Mucosa of stomach (tissue), 1 donor: Measurements from ENCODE around the gene ACTN4.
A peak's percentile ranks its signal among the peaks of the same experiment; 100 is the strongest.
"Not testable (repeated sequence)": the region's sequence is repeated elsewhere in the genome, so short reads cannot be mapped to it uniquely, and the experiment has no call there.

ENCODE experiments used
- H3K27me3 ChIP-seq: one replicate; pipeline ENCODE4 v1.7.0; 2013; ENCODE audit warnings: mild to moderate bottlenecking, low read length; ENCODE audit not compliant: control insufficient read depth, insufficient read depth
- H3K36me3 ChIP-seq: one replicate; pipeline ENCODE4 v1.7.0; 2013; ENCODE audit warnings: low read length; ENCODE audit not compliant: control insufficient read depth, insufficient read depth
- H3K4me1 ChIP-seq: one replicate; pipeline ENCODE4 v1.7.0; 2013; ENCODE audit warnings: mild to moderate bottlenecking, low read length; ENCODE audit not compliant: control insufficient read depth, insufficient read depth
- H3K4me3 ChIP-seq: one replicate; pipeline ENCODE4 v1.7.0; 2013; ENCODE audit warnings: low read length
- H3K9ac ChIP-seq: one replicate; pipeline ENCODE4 v1.7.0; 2013; ENCODE audit warnings: mild to moderate bottlenecking, low read length, moderate library complexity
- H3K9me3 ChIP-seq: one replicate; pipeline ENCODE4 v1.7.0; 2013; ENCODE audit warnings: mild to moderate bottlenecking, low read length, moderate library complexity; ENCODE audit not compliant: control insufficient read depth
- donor health status: Pancreatic carcinoma.

Gene ACTN4

DNA sequence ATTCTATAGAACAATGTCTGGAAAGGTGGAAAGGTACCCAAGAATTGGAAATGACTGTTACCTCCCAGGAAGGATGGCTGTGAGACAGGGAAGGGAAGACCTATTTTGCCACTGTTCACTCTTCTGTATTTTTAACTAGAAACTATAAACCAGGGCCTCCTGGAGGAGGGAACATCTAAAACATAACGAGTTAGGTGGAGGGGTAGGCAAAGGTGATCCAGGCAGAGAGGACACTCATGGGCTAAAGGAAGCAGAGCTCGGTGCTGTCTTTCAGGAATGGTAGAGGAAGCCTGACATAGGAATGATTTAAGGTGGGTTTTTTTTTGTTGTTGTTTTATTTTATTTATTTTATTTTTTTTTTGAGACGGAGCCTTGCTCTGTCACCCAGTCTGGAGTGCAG is 22.6 kb upstream of the ACTN4 start:
- Histone ChIP-seq H3K4me3 (no peak overlapping the region), H3K9me3 (no peaks in the 10 kb centered on the region), H3K27me3 (no peaks in the 10 kb centered on the region), H3K36me3 (peaks cover 12% of the 10 kb centered on the region), H3K4me1 (peaks cover 5% of the 10 kb centered on the region), H3K9ac (no peak overlapping the region)

DNA sequence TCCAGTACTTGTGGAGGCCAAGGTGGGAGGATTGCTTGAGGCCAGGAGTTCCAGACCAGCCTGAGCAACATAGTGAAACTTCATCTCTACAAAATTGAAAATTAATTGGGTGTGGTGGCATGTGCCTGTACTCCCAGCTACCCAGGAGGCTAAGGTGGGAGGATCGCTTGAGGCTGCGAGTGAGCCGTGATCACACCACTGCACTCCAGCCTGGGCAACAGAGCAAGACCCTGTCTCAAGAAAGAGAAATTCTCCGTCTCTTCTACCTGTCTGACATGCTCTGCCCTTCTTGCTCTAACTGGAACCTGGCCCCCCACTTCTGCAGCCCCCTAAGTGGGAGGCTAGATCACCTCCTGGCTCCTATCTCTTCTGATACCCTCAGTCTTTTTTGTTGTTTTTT is 21.0 kb upstream of the ACTN4 start:
- no peak overlapping the region for H3K9ac ChIP-seq
- no peaks in the 10 kb centered on the region for H3K9me3 ChIP-seq
- H3K4me3 ChIP-seq = no peak overlapping the region
- H3K36me3 ChIP-seq = peaks cover 12% of the 10 kb centered on the region
- H3K27me3 ChIP-seq = no peaks in the 10 kb centered on the region
- H3K4me1 ChIP-seq = no peaks in the 10 kb centered on the region

DNA sequence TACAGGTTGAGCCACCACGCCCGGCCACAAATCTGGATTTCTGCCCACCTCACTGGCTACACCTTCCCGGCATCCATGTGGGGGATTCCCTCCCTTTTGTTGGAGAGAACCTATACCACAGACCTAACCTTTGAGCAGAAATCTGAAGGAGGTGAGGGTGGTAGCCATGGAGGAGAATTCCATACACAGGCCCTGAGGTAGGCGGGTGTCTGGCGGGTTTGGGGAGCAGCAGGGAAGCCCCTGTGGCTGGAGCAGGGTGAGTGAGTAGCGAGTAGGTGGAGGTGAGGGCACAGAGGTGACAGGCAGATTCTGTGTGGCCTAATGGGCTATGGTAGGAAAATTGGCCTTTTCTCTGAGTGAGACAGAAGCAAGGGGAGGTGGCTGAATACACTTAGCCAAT is 17.9 kb upstream of the ACTN4 start:
- Histone ChIP-seq H3K9ac (no peak overlapping the region), H3K27me3 (no peaks in the 10 kb centered on the region), H3K36me3 (peaks cover 6% of the 10 kb centered on the region), H3K4me3 (no peak overlapping the region), H3K9me3 (no peaks in the 10 kb centered on the region), H3K4me1 (peaks cover 1% of the 10 kb centered on the region)

DNA sequence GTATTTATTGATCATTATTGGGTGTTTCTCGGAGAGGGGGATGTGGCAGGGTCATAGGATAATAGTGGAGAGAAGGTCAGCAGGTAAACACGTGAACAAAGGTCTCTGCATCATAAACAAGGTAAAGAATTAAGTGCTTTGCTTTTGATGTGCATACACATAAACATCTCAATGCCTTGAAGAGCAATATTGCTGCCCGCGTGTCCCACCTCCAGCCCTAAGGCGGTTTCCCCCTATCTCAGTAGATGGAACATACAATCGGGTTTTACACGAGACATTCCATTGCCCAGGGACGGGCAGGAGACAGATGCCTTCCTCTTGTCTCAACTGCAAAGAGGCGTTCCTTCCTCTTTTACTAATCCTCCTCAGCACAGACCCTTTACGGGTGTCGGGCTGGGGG is 16.1 kb upstream of the ACTN4 start:
- H3K36me3 ChIP-seq, H3K9me3 ChIP-seq, H3K4me3 ChIP-seq, H3K9ac ChIP-seq, H3K27me3 ChIP-seq: not testable (repeated sequence)
- peaks cover 16% of the 10 kb centered on the region for H3K4me1 ChIP-seq

DNA sequence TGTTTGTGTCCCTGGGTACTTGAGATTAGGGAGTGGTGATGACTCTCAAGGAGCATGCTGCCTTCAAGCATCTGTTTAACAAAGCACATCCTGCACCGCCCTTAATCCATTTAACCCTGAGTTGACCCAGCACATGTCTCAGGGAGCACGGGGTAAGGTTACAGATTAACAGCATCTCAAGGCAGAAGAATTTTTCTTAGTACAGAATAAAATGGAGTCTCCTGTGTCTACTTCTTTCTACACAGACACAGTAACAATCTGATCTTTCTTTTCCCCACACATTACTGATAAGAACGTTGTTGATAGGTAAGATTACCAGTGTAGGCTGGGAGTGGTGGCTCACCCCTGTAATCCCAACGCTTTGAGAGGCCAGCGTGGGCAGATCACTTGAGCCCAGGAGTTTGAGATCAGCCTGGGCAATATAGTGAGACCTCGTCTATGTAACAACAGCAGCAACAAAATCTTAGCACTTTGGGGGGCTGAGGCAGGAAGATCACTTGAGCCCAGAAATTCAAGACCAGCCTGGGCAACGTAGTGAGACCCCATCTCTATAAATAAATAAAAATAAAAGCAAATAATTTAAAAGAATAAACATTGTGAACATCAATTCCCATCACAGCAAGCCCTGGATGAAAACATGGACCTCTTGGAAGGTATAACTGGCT is 15.5 kb upstream of the ACTN4 start:
- not testable (repeated sequence) for H3K27me3 ChIP-seq, H3K9me3 ChIP-seq, H3K4me3 ChIP-seq, H3K9ac ChIP-seq, H3K36me3 ChIP-seq
- H3K4me1 ChIP-seq = peaks cover 23% of the 10 kb centered on the region

DNA sequence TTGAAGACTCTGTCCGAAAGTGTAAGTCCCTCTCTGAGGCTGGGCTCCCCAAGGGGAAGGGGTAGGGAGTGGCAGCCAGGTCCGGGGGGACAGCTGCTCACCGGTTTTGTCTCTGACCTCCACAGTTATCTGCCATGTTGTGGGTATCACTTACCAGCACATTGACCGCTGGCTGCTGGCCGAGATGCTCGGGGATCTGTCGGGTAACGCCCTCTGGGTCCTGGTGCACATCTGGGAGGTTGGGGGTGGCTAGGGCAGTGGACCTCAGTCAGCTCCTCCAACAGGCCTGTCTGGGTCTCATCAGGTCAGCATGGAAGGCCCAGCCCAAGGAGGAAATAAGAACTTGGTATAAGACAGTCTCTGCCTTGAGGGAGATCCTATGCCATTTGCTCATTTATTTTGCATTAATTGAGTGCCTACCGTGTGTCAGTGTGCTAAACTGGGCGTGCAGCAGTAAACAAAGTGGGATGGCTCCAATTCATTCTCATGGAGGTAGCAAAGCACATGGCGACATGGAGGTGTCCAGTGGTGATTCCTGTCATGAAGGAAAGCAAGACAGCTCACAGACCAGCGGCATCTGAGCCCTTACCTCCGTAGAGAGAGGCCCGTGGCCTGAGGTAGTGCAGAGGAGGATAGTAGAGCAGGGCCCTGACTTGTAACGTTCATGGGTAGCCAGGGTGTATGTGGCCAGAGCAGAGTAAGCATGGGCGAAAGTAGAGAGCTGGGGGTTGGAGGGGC is 14.8 kb upstream of the ACTN4 start:
- H3K27me3 ChIP-seq = no peaks in the 10 kb centered on the region
- H3K4me3 ChIP-seq = no peak overlapping the region
- peaks cover 6% of the 10 kb centered on the region for H3K36me3 ChIP-seq
- peaks cover 29% of the 10 kb centered on the region for H3K4me1 ChIP-seq
- H3K9ac ChIP-seq = no peak overlapping the region
- no peaks in the 10 kb centered on the region for H3K9me3 ChIP-seq

DNA sequence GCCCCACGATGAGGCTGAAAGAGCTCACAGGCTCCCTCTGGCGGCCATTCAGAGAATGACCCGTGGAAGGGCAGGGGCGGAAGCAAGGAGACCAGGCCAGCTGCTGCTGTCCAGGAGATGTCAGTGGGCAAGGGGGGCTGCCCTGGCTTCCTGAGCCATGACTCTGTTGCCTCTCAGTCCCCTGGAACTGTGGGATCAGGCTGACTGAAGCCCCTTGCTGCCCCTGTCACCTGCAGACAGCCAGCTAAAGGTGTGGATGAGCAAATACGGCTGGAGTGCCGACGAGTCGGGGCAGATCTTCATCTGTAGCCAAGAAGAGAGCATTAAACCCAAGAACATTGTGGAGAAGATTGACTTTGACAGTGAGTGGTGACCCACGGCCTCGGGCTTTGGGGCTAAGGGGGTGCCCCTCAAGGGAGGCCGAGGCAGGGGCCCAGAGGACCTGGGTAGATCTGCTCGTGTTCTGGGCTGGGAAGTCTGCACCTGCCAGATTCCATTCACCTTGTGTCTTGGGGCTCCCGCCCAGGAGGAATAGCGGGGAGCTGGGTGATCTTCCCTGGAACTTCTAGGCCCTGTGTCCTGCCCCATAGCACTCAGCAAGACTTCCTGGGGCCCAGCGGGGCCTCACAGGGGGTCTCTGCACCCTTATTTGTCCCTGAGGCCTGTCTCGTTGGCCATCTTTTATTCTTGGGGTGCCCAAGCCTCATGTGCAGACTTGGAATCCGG is 12.5 kb upstream of the ACTN4 start:
- Histone ChIP-seq H3K9ac (no peak overlapping the region), H3K27me3 (no peaks in the 10 kb centered on the region), H3K4me3 (no peak overlapping the region), H3K9me3 (no peaks in the 10 kb centered on the region), H3K4me1 (peaks cover 29% of the 10 kb centered on the region), H3K36me3 (peaks cover 1% of the 10 kb centered on the region)

DNA sequence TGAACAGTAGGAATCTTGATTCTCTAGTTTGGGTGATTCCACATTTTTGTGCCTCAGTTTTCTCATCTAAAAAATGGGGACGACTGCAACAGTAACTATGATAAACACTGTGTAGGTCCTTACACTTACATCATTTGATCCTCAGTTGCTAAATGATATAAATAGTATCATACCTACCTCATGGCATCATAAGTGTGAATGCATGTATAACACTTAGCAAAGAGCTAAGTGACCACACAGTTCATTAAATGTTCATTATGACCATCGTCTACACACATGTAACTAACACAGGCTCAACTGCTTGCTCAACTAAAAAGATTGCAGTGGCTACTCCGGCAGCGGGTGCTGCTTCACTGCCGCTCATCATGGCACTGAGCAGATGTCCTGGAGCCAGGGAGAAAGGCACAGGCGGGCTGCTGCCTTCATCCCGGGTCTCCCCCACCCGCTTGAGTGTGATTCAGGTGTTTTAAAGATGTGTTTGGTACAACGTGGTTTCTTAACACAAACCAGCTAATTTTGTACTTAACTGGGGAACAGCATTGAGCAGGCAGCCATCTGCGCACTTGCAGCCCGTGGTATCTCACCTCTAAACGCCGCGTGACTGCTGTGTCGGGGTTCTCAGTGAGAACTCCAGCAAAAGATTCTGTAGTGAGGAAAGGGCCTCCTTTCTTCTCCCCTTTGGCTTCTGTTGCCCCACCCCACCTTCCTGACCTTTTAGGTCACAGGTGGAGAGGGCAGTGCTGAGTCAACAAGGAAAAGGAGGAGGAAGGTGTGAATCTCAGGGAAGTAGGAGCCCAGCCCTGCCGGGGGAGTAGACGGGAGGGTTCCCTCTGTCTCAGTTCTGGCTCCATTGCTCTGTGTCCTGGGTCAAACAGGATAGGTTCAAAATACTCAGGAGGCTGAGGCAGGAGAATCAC is 11.7 kb upstream of the ACTN4 start:
- H3K4me1 ChIP-seq = peaks cover 29% of the 10 kb centered on the region
- H3K36me3 ChIP-seq = no peaks in the 10 kb centered on the region
- H3K4me3 ChIP-seq = no peak overlapping the region
- H3K27me3 ChIP-seq = no peaks in the 10 kb centered on the region
- H3K9ac ChIP-seq = peak overlapping the region; percentile 20
- no peaks in the 10 kb centered on the region for H3K9me3 ChIP-seq

DNA sequence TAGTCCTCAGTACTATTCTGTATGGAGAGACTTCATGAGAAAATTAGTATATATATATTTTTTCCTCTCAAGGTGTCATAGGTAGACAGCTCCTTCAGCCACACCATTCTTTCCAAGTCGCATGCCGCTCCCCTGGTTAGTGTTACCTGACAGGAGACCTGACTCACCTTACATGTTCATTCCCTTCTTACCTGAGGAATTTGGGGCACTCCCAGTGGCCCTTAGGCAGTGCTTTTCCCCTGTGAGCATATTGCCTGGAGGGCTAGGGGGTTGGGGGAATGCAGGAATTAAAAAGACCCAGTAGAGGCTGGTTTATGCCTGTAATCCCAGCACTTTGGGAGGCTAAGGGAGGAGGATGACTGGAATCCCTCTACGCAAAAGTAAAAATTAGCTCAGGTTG is 9.0 kb upstream of the ACTN4 start:
- H3K9ac ChIP-seq = no peak overlapping the region
- H3K4me3 ChIP-seq = no peak overlapping the region
- H3K36me3 ChIP-seq = no peaks in the 10 kb centered on the region
- H3K4me1 ChIP-seq = peaks cover 35% of the 10 kb centered on the region
- no peaks in the 10 kb centered on the region for H3K9me3 ChIP-seq
- H3K27me3 ChIP-seq = no peaks in the 10 kb centered on the region

DNA sequence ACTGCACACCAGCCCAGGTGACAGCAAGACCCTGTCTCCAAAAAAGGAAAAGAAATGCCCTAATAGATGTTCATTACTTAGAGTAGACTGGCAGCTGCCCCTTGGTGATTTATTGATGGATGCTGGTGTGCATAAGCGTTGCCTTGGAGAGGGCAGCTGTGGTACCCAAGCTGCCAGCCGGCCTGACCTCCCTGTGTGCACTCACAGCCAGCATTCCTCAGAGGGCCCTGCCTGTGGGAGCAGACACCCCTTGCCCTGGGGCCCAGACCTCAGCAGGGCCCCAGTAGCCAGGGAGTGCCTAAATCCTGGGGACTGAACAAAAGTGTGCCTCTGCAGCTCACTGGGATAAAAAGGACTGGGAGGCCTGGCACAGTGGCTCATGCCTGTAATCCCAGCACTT is 7.8 kb upstream of the ACTN4 start:
- Histone ChIP-seq H3K9me3 (no peaks in the 10 kb centered on the region), H3K4me1 (peaks cover 37% of the 10 kb centered on the region), H3K4me3 (no peak overlapping the region), H3K36me3 (no peaks in the 10 kb centered on the region), H3K9ac (no peak overlapping the region), H3K27me3 (no peaks in the 10 kb centered on the region)

DNA sequence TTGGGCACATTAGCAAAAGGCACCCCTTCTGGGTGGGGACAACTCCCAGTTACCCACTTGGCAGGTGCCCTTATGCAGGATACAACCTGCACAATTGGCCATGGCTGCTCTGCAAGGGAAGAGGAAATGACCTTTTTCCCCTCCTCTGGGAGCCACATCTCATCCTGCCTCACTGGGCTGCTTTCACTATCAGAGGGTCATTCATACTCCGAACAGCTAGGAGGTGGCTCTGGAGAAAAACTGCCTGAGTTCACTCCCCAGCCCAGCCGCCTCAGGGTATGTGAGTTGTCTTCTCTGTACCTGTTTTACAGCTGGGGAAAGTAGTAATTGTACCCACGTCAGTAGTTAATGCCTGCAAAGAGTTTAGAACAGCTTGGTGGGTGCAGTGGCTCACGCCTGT is 7.1 kb upstream of the ACTN4 start:
- Histone ChIP-seq H3K9me3 (no peaks in the 10 kb centered on the region), H3K4me3 (no peak overlapping the region), H3K36me3 (no peaks in the 10 kb centered on the region), H3K4me1 (peaks cover 35% of the 10 kb centered on the region), H3K9ac (no peak overlapping the region), H3K27me3 (no peaks in the 10 kb centered on the region)
